ENCODE measurements around the gene XKR7.
"Not testable (repeated sequence)": the region's sequence is repeated elsewhere in the genome, so short reads cannot be mapped to it uniquely, and the experiment has no call there.

The XKR7 gene

DNA sequence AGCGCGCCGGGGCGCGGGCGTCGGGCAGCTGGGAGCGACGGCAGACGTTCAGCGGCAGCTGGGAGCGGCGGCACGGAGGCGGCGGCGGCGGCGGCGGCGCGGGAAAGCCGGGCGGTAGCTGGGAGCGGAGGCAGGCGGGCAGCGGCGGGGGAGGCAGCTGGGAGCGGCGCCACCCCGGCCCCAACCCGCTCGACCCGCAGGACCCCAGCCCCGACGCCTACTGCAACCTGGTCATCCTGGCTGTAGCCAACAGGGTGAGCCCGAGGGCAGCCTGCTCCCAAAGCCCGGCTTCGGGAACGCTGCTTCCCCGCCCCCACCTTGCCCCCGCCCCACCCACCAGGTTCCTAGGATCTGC, 51.2 kb downstream of the XKR7 start:
- DNase-seq: no peak

GRCh38 chr20:32019563-32020463, 51.9 kb downstream of the XKR7 start:
- no peak for DNase-seq

GRCh38 chr20:32021091-32021490, 53.1 kb downstream of the XKR7 start:
- DNase-seq: no peak

- no peak for DNase-seq
Measured at GRCh38 chr20:32024683-32025295, 56.8 kb downstream of the XKR7 start.

- DNase-seq: no peak
Measured at GRCh38 chr20:32027643-32028042, 59.7 kb downstream of the XKR7 start.

- DNase-seq: no peak
Measured at GRCh38 chr20:32028647-32029372, 60.9 kb downstream of the XKR7 start.

- DNase-seq: no peak
Measured at GRCh38 chr20:32029561-32029960, 61.6 kb downstream of the XKR7 start.

DNA sequence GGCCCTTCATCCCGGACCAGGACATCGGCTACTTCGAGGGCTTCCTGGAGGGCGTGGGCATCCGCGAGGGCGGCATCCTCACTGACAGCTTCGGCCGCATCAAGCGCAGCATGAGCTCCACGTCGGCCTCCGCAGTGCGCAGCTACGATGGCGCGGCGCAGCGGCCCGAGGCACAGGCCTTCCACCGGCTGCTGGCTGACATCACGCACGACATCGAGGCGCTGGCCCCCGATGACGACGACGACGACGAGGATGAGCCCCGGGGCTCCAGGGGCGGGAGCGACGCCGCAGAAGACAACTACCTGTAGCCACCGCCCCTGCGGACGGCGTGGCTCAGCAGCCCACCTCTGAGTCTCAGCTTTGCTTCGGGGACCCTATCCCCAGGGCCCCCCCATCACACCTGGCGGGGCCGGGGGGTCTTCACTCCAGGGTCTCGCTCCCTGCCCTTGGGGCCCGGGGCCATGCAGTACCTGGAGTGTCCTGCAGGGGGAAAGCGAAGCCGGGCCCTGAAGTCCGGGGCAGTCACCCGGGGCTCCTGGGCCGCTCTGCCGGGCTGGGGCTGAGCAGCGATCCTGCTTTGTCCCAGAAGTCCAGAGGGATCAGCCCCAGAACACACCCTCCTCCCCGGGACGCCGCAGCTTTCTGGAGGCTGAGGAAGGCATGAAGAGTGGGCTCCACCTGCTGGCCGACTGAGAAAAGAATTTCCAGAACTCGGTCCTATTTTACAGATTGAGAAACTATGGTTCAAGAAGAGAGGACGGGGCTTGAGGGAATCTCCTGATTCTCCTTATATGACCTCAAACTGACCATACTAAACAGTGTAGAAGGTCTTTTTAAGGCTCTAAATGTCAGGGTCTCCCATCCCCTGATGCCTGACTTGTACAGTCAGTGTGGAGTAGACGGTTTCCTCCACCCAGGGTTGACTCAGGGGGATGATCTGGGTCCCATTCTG, 63.3 kb downstream of the XKR7 start:
- peak; percentile 53 to 60 for DNase-seq

DNA sequence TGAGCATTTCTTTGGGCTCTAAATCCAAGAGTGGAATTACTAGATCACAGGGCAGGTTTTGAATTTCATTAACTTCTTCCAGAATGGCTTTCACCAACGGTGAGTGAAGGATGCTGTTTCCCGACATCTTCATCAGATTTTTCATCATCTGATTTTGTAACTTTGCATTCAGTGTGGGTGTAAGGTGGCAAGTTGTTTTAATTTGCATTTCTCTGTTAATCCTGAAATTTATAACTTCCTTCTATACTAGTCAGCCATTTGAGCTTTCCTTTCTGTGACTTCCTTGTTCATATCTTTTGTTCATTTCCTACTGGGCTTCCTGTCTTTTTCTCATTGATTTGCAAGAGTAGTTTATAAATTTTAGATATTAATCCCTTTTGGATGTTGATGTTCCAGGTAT, 65.4 kb downstream of the XKR7 start:
- DNase-seq: no peak

- not testable (repeated sequence) for DNase-seq
Measured at GRCh38 chr20:32033721-32034120, 65.8 kb downstream of the XKR7 start.

- no peak for DNase-seq
Measured at GRCh38 chr20:32034581-32035425, 66.9 kb downstream of the XKR7 start.

- no peak for DNase-seq
Measured at GRCh38 chr20:32035426-32035779, 67.5 kb downstream of the XKR7 start.

GRCh38 chr20:32036252-32036651, 68.3 kb downstream of the XKR7 start:
- no peak for DNase-seq

GRCh38 chr20:32036716-32037485, 69.0 kb downstream of the XKR7 start:
- no peak for DNase-seq

GRCh38 chr20:32037929-32038328, 70.0 kb downstream of the XKR7 start:
- no peak for DNase-seq

- DNase-seq: no peak
Measured at GRCh38 chr20:32040142-32040953, 72.4 kb downstream of the XKR7 start.

DNA sequence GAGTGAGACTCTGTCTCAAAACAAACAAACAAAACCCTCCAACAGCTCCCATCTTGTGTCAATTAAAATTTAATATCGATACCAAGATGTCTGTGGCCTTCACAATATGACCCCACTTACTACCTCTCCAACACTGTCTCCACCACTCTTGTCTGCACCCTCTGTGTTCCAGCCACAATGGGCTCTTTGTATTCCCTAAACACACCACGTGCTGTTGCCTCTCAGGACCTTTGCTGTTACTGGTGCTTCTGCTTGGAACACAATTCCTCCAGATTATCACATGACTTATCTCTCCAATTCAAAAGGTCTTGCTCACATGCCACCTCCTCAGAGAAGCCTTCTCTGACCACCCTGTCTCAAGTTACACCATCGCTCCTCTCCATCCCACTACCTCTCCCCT, 78.0 kb downstream of the XKR7 start:
- DNase-seq: no peak

DNA sequence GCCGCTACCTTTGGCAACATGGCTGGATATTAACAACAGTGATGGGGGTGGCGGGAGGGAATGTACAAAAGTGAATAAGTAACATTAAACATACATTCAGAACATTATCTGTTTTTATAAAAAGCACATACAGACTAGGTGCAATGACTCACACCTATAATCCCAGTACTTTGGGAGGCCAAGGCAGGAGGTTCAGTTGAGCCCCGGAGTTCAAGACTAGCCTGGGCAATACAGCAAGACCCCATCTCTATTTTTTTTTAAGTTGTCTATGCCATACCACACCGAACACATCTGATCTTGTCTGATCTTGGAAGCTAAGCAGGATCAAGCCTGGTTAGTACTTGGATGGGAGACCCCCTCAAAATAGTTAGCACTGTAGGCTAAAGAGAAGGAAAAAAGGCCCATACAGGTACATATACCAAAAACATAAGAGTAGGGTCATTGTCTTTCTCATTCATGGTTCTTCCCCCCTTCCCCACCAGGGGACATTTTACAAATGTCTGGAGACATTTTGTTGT, 82.4 kb downstream of the XKR7 start:
- DNase-seq: no peak

DNA sequence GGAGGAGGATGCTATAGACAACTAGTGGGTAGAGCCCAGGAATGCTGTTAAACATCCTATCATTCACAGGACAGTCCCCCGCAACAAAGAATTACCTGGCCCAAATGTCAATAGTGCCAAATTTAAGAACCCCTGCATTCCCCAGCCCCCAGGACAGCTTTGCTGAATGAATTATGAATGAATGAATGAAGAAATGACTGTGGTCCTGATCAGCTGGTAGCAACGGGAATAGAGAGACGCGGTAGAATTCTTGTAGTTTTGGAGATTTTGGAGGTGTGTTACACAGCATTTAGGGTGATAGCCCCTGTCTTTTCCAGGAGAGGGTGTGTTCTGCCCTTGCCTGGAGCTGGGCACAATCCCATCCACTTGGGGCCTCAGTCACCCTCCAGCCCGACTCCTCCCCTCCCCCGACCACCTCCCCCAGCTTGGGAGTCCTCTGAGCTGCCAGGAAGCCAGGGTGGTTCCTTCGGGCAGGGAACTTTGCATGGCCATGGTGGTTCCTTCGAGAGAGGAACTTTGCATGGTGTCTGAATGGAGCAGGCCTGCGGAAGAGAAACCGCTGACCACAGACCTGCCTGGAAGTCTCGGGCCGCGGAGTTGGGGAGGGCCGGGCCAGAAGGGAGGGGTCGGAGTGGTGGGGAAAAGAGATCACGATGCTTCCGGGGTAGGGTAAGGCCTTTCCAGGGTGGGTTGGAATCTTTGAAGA, 83.1 kb downstream of the XKR7 start:
- DNase-seq: no peak

Measured in NCI-H187 (cell line).